Transverse colon (tissue), 4 donors: ENCODE results near the gene DYDC1. TPM values are rescaled to one million over a fixed set of nuclear protein-coding genes. Genes with fewer than 3 reads are reported as not detected.
A peak's percentile ranks its signal among the peaks of the same experiment; 100 is the strongest.
"Not testable (repeated sequence)": the region's sequence is repeated elsewhere in the genome, so short reads cannot be mapped to it uniquely, and the experiment has no call there.

Source experiments
- DNase-seq: peaks from one replicate; pipeline ENCODE4 v3.0.0-alpha.2; 2019
- H3K27ac ChIP-seq, 4 donors: fragments of 200-600 bp; sonication (generic); 2 replicates each; pipeline ENCODE4 v1.5.1; 2016 to 2018; ENCODE audit warnings: inconsistent platforms in 4 of 4
- H3K27me3 ChIP-seq: fragments of 200-600 bp; sonication (generic); 2 replicates; pipeline ENCODE4 v1.5.1; 2017; ENCODE audit warnings: inconsistent platforms
- H3K36me3 ChIP-seq, 4 donors: fragments of 200-600 bp; sonication (generic); 2 replicates each; pipeline ENCODE4 v1.5.1; 2017 to 2019; ENCODE audit warnings: inconsistent platforms in 4 of 4
- H3K4me1 ChIP-seq, 4 donors: fragments of 200-600 bp; sonication (generic); 2 replicates each; pipeline ENCODE4 v1.5.1; 2017 to 2020; ENCODE audit warnings: inconsistent platforms in 4 of 4
- H3K4me3 ChIP-seq, 4 donors: fragments of 200-600 bp; sonication (generic); 1 replicate in 1 of 4; 2 replicates in 3 of 4; pipeline versions ENCODE4 v1.5.1 to v1.6.1; 2017 to 2019; ENCODE audit warnings: inconsistent platforms in 4 of 4
- H3K9me3 ChIP-seq, 2 donors: fragments of 200-600 bp; sonication (generic); 2 replicates each; pipeline ENCODE4 v1.5.1; 2017 to 2019; ENCODE audit warnings: inconsistent platforms in 2 of 2
- EP300 ChIP-seq: sonication (generic); formaldehyde crosslinking; IDR thresholded peaks from one replicate; pipeline ENCODE4 v1.6.1; 2017; ENCODE audit warnings: antibody characterized with exemption, low read depth
- POLR2A ChIP-seq: fragments of 450-650 bp; IDR thresholded peaks from one replicate; pipeline ENCODE4 v1.6.1; 2016; ENCODE audit warnings: antibody characterized with exemption, mild to moderate bottlenecking, moderate library complexity
- POLR2AphosphoS5 ChIP-seq, 3 donors: sonication (generic); formaldehyde crosslinking; IDR thresholded peaks; one replicate each; pipeline ENCODE4 v1.6.1; 2016; ENCODE audit warnings: antibody characterized with exemption in 3 of 3
- WGBS, 2 donors: methylation state at CpG; one replicate each; pipeline ENCODE4 v1.1.5; 2018; ENCODE audit warnings: low coverage in 1 of 2; 5-methylcytosine and 5-hydroxymethylcytosine counted together
- in situ Hi-C, 4 donors: fragments of 200-750 bp; cut with MboI; loops; one replicate each; pipeline versions ENCODE4 v1.15.0 to v1.15.1; 2017; ENCODE audit warnings: low sequenced_read_pairs in 3 of 4, low pct_ligation_motif_present in 1 of 4, low pct_unique_long_range_greater_than_20kb in 1 of 4
- intact Hi-C: fragments of 100-400 bp; cut with DNase I; formaldehyde crosslinking; loops from one replicate; pipeline ENCODE4 v1.15.1; 2023; ENCODE audit warnings: low total_unique reads
- total RNA-seq, 4 donors: library from RNA; depleted of rRNA; stranded (reverse); fragments of >200 nt; gene quantifications; one replicate each; pipeline ENCODE4 v1.1.0, GENCODE V29; 2016
- TF ChIP-seq, protein P1 (sequence below), 5 experiments: fragments of 200-600 bp in 3 of 5; fragments of 450-650 bp in 2 of 5; sonication (generic) in 3 of 5; IDR thresholded peaks; 1 replicate in 2 of 5; 2 replicates in 3 of 5; pipeline ENCODE4 v1.5.1; 2016 to 2017; ENCODE audit warnings: antibody characterized with exemption in 5 of 5, inconsistent platforms in 3 of 5, mild to moderate bottlenecking in 2 of 5, moderate library complexity in 1 of 5

Gene DYDC1
- total RNA-seq, 4 donors from 2014 or later: not detected

DNA sequence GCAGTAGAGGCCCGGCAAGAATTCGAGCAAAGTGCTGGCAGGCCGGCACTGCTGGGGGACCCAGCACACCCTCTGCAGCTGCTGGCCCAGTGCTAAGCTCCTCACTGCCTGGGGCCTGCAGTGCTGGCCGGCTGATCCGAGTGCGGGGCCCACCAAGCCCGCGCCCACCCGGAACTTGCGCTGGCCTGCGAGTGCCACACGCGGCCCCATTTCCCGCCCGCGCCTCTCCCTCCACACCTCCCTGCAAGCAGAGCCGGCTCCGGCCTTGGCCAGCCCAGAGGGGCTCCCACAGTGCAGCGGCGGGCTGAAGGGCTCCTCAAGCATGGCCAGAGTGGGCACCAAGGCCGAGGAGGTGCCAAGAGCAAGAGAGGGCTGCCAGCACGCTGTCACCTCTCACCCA, 3.1 kb upstream of the DYDC1 start:
- Histone ChIP-seq H3K27me3 (peaks cover 35% of the 10 kb centered on the region), H3K4me3 (no peak overlapping the region), H3K27ac (no peak overlapping the region), H3K4me1 (peaks cover 5 to 14% (median 12%) of the 10 kb centered on the region in 4 donors), H3K9me3 (no peaks in the 10 kb centered on the region), H3K36me3 (no peaks in the 10 kb centered on the region)
- intact Hi-C loops: no loop called here
- no peak for DNase-seq
- 97% methylated on average over 22 of the region's 22 CpGs; no CpG with 5 or more reads in 1 of the 2 donors for WGBS, 2 donors
- TF ChIP-seq POLR2A (no peak), EP300 (no peak), POLR2AphosphoS5 (IDR thresholded peaks at IDR 0.05) (no peak)
- TF ChIP-seq, protein P1, sequence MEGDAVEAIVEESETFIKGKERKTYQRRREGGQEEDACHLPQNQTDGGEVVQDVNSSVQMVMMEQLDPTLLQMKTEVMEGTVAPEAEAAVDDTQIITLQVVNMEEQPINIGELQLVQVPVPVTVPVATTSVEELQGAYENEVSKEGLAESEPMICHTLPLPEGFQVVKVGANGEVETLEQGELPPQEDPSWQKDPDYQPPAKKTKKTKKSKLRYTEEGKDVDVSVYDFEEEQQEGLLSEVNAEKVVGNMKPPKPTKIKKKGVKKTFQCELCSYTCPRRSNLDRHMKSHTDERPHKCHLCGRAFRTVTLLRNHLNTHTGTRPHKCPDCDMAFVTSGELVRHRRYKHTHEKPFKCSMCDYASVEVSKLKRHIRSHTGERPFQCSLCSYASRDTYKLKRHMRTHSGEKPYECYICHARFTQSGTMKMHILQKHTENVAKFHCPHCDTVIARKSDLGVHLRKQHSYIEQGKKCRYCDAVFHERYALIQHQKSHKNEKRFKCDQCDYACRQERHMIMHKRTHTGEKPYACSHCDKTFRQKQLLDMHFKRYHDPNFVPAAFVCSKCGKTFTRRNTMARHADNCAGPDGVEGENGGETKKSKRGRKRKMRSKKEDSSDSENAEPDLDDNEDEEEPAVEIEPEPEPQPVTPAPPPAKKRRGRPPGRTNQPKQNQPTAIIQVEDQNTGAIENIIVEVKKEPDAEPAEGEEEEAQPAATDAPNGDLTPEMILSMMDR (IDR thresholded peaks at IDR 0.05): no peak
- in situ Hi-C loops: no loop called here

DNA sequence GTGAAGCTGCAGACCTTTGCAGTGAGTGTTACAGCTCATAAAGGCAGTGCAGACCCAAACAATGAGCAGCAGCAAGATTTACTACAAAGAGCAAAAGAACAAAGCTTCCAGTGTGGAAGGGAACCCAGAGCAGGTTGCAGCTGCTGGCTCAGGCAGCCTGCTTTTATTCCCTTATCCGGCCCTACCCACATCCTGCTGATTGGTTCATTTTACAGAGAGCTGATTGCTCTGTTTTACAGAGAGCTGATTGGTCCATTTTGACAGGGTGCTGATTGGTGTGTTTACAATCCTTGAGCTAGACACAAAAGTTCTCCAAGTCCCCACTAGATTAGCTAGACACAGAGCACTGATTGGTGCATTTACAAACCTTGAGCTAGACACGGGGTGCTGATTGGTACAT, 2.4 kb upstream of the DYDC1 start:
- peaks cover 5 to 14% (median 12%) of the 10 kb centered on the region in 4 donors for H3K4me1 ChIP-seq
- in situ Hi-C loops, DNase-seq, H3K36me3 ChIP-seq, H3K27ac ChIP-seq, H3K4me3 ChIP-seq, H3K9me3 ChIP-seq, intact Hi-C loops: not testable (repeated sequence)
- 21 to 35% methylated on average over 2 of the region's 2 CpGs for WGBS, 2 donors
- peaks cover 38% of the 10 kb centered on the region for H3K27me3 ChIP-seq

DNA sequence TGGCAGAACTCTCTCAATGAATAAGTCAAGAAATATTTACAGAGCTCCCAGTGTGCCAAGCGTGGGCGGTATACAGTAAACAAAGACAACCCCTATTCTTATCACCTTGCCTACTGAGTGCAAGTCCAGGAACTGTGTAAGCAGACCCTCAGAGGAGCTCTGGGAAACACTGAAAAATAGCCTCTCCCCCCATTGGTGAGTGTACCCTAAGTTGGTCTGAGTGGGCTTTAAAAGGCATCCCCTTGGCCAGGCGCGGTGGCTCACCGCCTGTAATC, 1.2 kb upstream of the DYDC1 start:
- H3K36me3 ChIP-seq: no peaks in the 10 kb centered on the region
- peaks cover 5 to 14% (median 12%) of the 10 kb centered on the region in 4 donors for H3K4me1 ChIP-seq
- no peak for DNase-seq
- in situ Hi-C loops: no loop called here
- H3K4me3 ChIP-seq: no peak overlapping the region
- no peaks in the 10 kb centered on the region for H3K9me3 ChIP-seq
- H3K27ac ChIP-seq: no peak overlapping the region
- WGBS, 2 donors: 79 to 81% methylated on average over 3 to 5 of the region's 5 CpGs
- TF ChIP-seq POLR2AphosphoS5 (IDR thresholded peaks at IDR 0.05): no peak
- TF ChIP-seq EP300: no peak
- TF ChIP-seq POLR2A: no peak
- TF ChIP-seq, protein P1 (IDR thresholded peaks at IDR 0.05): no peak
- intact Hi-C loops: no loop called here
- H3K27me3 ChIP-seq: peaks cover 38% of the 10 kb centered on the region

DNA sequence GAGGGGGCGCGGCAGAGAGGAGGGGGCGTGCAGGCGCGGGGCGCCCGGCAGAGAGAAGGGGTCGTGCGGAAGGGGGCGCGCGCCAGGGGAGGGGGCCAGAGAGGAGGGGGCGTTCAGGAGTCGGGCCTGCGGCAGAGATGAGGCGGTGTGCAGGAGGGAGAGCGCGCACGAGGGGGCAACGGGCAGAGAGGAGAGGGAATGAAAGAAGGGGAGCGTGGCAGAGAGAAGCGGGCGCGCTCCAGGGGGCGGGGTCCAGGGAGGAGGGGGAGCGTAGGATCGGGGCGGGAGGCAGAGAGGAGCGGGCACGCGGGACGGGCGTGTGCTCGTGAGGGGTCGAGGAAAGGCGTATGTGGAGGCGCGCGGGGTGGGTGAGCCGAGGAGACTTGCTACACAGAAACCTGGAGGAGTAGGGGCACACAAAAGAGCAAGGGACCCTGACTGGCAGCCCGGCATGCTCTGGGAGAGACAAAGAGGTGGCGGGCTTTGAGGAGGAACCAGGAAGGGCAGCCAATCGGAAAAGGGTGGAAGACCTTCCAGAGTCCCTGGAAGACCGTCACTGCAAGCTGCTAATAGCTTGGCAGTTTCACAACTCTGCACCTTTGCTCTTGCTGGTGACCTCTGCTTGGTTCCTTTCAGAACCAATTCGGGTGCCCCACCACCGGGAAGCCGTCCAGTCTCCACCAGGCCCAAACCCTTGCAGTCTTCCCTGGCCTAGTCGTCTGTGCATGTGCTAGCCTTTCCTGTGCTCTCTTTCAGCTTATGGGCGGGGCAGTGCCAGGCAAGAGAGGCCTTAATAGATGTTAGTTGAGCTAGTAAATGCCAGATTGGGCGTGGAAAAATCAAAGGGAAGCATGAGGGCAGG, 665 bp upstream of the DYDC1 start:
- H3K27me3 ChIP-seq: peaks cover 38% of the 10 kb centered on the region
- 2 to 26% methylated on average over 17 to 49 of the region's 50 CpGs for WGBS, 2 donors
- intact Hi-C loops: no loop called here
- H3K4me1 ChIP-seq: peaks cover 5 to 14% (median 12%) of the 10 kb centered on the region in 4 donors
- no peak for TF ChIP-seq EP300
- TF ChIP-seq POLR2A: no peak
- TF ChIP-seq, protein P1 (IDR thresholded peaks at IDR 0.05): no peak
- no peak for TF ChIP-seq POLR2AphosphoS5 (IDR thresholded peaks at IDR 0.05)
- no peak overlapping the region for H3K27ac ChIP-seq
- H3K9me3 ChIP-seq: no peaks in the 10 kb centered on the region
- no peaks in the 10 kb centered on the region for H3K36me3 ChIP-seq
- DNase-seq: peak; percentile 8
- H3K4me3 ChIP-seq: peak overlapping the region in 3 of 4 donors; percentile 11 to 39 (median 17)
- in situ Hi-C loops: no loop called here

DNA sequence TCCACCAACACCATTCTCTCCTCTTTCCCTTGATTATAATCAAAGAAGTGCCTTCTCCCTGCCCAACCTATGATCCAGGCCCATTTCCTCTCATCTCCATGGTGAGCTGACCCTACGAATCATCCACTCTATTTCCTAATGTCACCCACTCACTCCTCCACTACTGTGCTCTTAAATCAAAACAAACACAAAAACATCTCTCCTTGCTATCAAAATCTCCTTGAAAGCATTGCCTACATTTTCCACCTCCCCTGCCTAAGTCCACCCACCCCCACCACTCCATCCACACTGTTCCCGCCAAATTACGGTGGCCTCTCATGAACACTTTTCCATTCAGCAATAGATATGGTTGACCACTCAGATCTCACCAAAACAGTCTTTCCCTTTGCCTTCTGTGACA, 5.3 kb downstream of the DYDC1 start:
- Histone ChIP-seq H3K36me3 (no peaks in the 10 kb centered on the region), H3K27me3 (peaks cover 18% of the 10 kb centered on the region), H3K27ac (no peak overlapping the region), H3K4me1 (peaks cover 0 to 1% (median under 1%) of the 10 kb centered on the region in 4 donors), H3K4me3 (no peak overlapping the region), H3K9me3 (no peaks in the 10 kb centered on the region)
- WGBS, 2 donors: 77 to 87% methylated on average over 1 to 3 of the region's 3 CpGs
- in situ Hi-C loops (no loop called here), intact Hi-C loops (no loop called here)
- no peak for TF ChIP-seq POLR2AphosphoS5 (IDR thresholded peaks at IDR 0.05)
- TF ChIP-seq, protein P1 (IDR thresholded peaks at IDR 0.05): no peak
- no peak for DNase-seq
